Measurements from ENCODE around the gene SPATA46.
"Not testable (repeated sequence)": the region's sequence is repeated elsewhere in the genome, so short reads cannot be mapped to it uniquely, and the experiment has no call there.

The SPATA46 gene

GRCh38 chr1:162353702-162354101 lies 23.0 kb downstream of the SPATA46 start:
- peak; percentile 31 for DNase-seq (ENCODE audit: low spot score)

DNA sequence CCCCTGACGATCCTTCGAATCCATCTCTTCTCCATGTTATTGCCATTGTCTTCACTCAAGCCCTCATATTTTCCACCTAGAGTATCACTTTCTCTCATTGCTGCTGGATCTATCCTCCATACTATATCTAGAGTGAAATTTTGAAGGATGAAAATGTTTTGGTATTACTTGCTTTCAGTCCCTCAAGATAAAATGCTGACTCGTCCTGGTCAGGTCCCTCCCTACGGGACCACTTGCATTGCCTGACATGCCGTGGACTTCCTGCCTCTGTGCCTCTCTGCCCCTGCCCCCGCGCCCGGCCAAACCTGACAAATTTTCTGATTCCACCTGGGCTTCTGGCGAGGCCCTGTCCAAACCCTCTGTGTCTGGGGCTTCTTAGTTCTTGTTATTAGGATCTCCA lies 23.6 kb downstream of the SPATA46 start:
- no peak for DNase-seq (ENCODE audit: low spot score)

- not testable (repeated sequence) for DNase-seq (ENCODE audit: low spot score)
Measured at GRCh38 chr1:162351874-162352273, 24.8 kb downstream of the SPATA46 start.

- no peak for DNase-seq (ENCODE audit: low spot score)
Measured at GRCh38 chr1:162351246-162351842, 25.3 kb downstream of the SPATA46 start.

- no peak for DNase-seq (ENCODE audit: low spot score)
Measured at GRCh38 chr1:162349635-162350330, 26.9 kb downstream of the SPATA46 start.

GRCh38 chr1:162347281-162347680 lies 29.4 kb downstream of the SPATA46 start:
- DNase-seq (ENCODE audit: low spot score) = no peak

DNA sequence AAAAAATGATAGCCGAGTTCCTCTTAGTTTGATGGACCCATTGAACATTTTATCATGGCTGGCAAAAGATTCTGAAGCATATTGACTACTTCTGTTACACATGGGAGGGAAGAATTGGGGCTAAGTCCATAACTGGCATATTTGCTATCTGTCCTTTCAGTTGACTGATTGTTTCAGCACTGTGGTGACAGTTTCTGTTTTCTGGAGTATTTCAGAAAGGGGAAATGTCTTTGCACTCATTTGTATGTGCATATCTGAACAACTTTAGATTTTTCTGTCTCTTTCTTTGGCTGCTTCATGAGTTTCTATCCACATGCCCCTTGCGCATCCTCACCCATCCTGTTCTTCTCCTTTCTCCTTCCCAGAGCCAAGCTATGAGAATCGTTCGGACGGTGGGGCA lies 33.2 kb downstream of the SPATA46 start:
- DNase-seq (ENCODE audit: low spot score) = no peak

GRCh38 chr1:162342452-162342983 lies 34.1 kb downstream of the SPATA46 start:
- no peak for DNase-seq (ENCODE audit: low spot score)

DNA sequence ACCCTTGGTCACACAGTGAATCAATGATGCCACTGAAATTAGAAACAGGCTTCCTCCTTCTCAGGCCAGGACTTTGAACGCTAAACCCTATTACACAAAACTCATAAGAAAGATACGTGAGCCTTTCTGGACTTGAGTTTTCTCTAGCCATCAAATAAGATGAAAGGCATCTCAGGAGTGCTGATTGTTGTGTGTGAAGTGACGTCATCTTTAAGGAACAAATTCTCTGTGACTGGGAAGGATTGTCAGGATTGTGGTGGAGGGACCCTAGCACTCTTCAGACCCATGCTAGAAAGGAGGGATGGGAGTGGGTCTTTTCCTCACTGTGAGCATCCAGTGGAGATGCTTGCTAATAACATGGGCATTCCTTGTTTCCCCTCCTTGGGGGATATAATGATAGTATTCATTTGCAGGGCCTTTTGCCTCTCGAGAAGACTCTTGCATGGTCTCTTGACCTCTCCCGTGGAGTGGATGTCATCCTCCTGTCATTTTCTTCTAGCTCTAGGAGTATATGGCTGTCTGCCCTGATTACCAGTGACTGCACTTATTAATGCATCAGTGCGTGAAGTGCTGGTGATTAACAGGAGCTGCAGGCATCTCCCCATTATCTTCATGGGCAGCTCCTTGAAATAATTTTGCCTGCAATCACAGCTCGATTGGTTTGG lies 39.9 kb downstream of the SPATA46 start:
- no peak for DNase-seq (ENCODE audit: low spot score)

- no peak for DNase-seq (ENCODE audit: low spot score)
Measured at GRCh38 chr1:162335126-162335525, 41.5 kb downstream of the SPATA46 start.

- DNase-seq (ENCODE audit: low spot score) = no peak
Measured at GRCh38 chr1:162333991-162334390, 42.7 kb downstream of the SPATA46 start.

- DNase-seq (ENCODE audit: low spot score) = no peak
Measured at GRCh38 chr1:162329826-162330225, 46.8 kb downstream of the SPATA46 start.

DNA sequence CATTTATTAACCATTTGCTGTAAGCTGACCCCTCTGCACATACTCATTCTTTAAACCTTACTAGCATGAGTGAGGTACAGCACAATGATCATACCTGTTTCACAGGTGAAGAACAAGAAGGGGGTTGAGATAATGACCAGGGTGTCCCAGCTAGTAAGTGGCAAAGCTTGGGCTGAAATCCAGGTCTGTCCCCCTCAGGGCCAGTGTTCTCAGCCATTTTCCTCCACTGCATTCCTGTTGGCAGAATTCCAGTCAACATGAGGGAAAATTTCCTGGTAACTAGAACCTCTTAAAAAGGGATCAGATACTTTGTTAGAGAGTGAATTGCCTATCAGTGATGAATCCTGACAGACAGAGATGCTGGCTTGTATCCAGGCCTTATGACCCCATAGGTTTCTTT lies 48.1 kb downstream of the SPATA46 start:
- DNase-seq (ENCODE audit: low spot score) = no peak

GRCh38 chr1:162327788-162328165 lies 48.9 kb downstream of the SPATA46 start:
- no peak for DNase-seq (ENCODE audit: low spot score)

DNA sequence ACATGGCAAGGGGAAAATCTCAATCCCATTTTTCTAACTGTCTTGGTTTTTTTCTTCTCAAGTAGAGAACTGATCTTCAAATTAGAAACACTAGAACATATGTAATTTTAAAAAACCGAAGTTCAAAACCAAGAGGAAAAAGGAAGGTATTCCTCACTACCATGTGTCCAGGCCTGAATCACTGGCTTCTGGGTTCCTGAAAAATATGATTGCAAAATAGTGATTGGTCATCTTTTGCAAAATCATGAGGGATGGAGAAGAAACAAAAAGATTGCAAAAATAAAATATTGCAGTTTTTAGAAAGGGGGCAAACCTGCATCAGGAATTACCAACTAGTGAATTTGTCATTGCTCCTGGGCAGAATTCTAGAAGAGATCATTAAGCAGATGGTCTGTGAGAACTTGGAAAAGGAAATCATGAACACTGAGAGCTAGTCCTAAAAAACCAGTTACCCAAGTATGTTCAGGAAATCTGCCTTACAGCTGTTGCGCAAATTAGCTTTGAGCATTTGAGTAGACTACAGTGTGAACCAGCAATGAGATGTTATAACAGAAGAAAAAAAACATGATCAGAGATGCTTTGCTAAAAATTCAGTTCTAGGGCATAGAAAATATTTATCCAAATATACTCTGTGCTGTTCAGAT lies 49.4 kb downstream of the SPATA46 start:
- no peak for DNase-seq (ENCODE audit: low spot score)

- no peak for DNase-seq (ENCODE audit: low spot score)
Measured at GRCh38 chr1:162326559-162326958, 50.1 kb downstream of the SPATA46 start.

DNA sequence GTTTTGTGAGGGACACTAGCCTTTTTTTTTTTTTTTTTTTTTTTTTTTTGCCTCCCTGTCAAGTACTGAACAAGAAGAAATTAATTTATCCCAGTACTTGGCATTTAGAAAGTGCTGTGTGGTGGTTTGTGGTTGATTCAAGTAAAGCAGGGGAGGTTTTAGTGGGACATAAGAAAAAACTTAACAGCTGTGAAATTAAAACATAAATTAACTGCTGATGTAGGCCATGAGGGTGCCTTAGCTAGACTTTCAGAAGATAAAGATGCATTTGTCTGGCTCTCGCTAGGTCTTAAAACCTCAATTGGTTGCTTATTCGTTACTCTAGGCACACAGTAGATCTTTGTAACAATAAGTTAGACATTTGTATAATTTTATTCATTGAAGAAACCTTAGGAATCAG lies 52.3 kb downstream of the SPATA46 start:
- no peak for DNase-seq (ENCODE audit: low spot score)

Data from iPS-NIHi11 (cell line).